Right kidney (tissue), 9 donors: ENCODE measurements around the gene FANCL.
"Not testable (repeated sequence)": the region's sequence is repeated elsewhere in the genome, so short reads cannot be mapped to it uniquely, and the experiment has no call there.

Experiments used
- DNase-seq: peaks from one replicate; pipeline ENCODE4 v3.0.0-alpha.2; 2016
- long read RNA-seq, 8 donors: transcript quantifications; one replicate each; lab custom pipeline, GENCODE V29; 2026

FANCL gene
- long read RNA-seq, donor 1, transcript FANCL-201 (14 exons, 1,683 nt): major isoform, 5 of 59 reads
- long read RNA-seq, donor 1, partial matches to known transcripts: 51 of 59 reads
- long read RNA-seq, donor 1, other reads (novel, unspliced or antisense): 0 of 59 reads
- long read RNA-seq, donor 2, transcript FANCL-201 (14 exons, 1,683 nt): major isoform, 7 of 31 reads
- long read RNA-seq, donor 2, partial matches to known transcripts: 22 of 31 reads
- long read RNA-seq, donor 2, other reads (novel, unspliced or antisense): 0 of 31 reads
- long read RNA-seq, donor 3, partial matches to known transcripts: 0 of 1 reads
- long read RNA-seq, donor 3, other reads (novel, unspliced or antisense): 0 of 1 reads
- long read RNA-seq, donor 4, transcript FANCL-201 (14 exons, 1,683 nt): major isoform, 5 of 302 reads
- long read RNA-seq, donor 4, partial matches to known transcripts: 294 of 302 reads
- long read RNA-seq, donor 4, other reads (novel, unspliced or antisense): 0 of 302 reads
- long read RNA-seq, donor 5, transcript FANCL-201 (14 exons, 1,683 nt): major isoform, 5 of 14 reads
- long read RNA-seq, donor 5, partial matches to known transcripts: 0 of 14 reads
- long read RNA-seq, donor 5, other reads (novel, unspliced or antisense): 5 of 14 reads
- long read RNA-seq, donor 6, transcript FANCL-201 (14 exons, 1,683 nt): major isoform, 7 of 7 reads
- long read RNA-seq, donor 6, partial matches to known transcripts: 0 of 7 reads
- long read RNA-seq, donor 6, other reads (novel, unspliced or antisense): 0 of 7 reads
- long read RNA-seq, donor 7, transcript FANCL-201 (14 exons, 1,683 nt): major isoform, 10 of 14 reads
- long read RNA-seq, donor 7, partial matches to known transcripts: 0 of 14 reads
- long read RNA-seq, donor 7, other reads (novel, unspliced or antisense): 0 of 14 reads
- long read RNA-seq, donor 8, transcript FANCL-201 (14 exons, 1,683 nt): major isoform, 9 of 11 reads
- long read RNA-seq, donor 8, partial matches to known transcripts: 0 of 11 reads
- long read RNA-seq, donor 8, other reads (novel, unspliced or antisense): 0 of 11 reads

- peak; percentile 92 for DNase-seq
Measured at GRCh38 chr2:58240670-58241545, at the start of gene FANCL. FANCL (minus strand) TSS chr2:58241325; CDS start chr2:58241313, 12 bp downstream.

- DNase-seq: no peak
Measured at GRCh38 chr2:58289029-58289428, 47.9 kb upstream of the FANCL start.

GRCh38 chr2:58283931-58284330 lies 42.8 kb upstream of the FANCL start:
- no peak for DNase-seq

- not testable (repeated sequence) for DNase-seq
Measured at GRCh38 chr2:58275144-58275543, 34.0 kb upstream of the FANCL start.

- DNase-seq: no peak
Measured at GRCh38 chr2:58271826-58272225, 30.7 kb upstream of the FANCL start.

- DNase-seq: no peak
Measured at GRCh38 chr2:58268685-58269084, 27.6 kb upstream of the FANCL start.

- DNase-seq: no peak
Measured at GRCh38 chr2:58266211-58266610, 25.1 kb upstream of the FANCL start.

- DNase-seq: no peak
Measured at GRCh38 chr2:58261209-58261608, 20.1 kb upstream of the FANCL start.

GRCh38 chr2:58258456-58258855 lies 17.3 kb upstream of the FANCL start:
- DNase-seq: not testable (repeated sequence)

- DNase-seq: not testable (repeated sequence)
Measured at GRCh38 chr2:58251331-58252201, 10.4 kb upstream of the FANCL start.

- DNase-seq: no peak
Measured at GRCh38 chr2:58241546-58241864, 380 bp upstream of the FANCL start.

GRCh38 chr2:58239243-58239925 lies 1.7 kb downstream of the FANCL start:
- DNase-seq: no peak

GRCh38 chr2:58237741-58238140 lies 3.4 kb downstream of the FANCL start:
- no peak for DNase-seq

GRCh38 chr2:58235984-58236383 lies 5.1 kb downstream of the FANCL start:
- DNase-seq: no peak

GRCh38 chr2:58235170-58235569 lies 6.0 kb downstream of the FANCL start:
- no peak for DNase-seq

GRCh38 chr2:58228299-58228698 lies 12.8 kb downstream of the FANCL start:
- DNase-seq: no peak

GRCh38 chr2:58227171-58227917 lies 13.8 kb downstream of the FANCL start:
- DNase-seq: no peak

GRCh38 chr2:58221909-58222308 lies 19.2 kb downstream of the FANCL start:
- no peak for DNase-seq

GRCh38 chr2:58215429-58215828 lies 25.7 kb downstream of the FANCL start:
- no peak for DNase-seq
